Calu3 (cell line): ENCODE measurements around the gene CLEC16A. TPM values are rescaled to one million over a fixed set of nuclear protein-coding genes. Genes with fewer than 3 reads are reported as not detected.
A peak's percentile ranks its signal among the peaks of the same experiment; 100 is the strongest.

Experiments used
- BruUV-seq: library from RNA; stranded (reverse); fragments of 400-500 nt; replicated peaks from 2 replicates; lab custom pipeline; 2021; lab: Mats Ljungman, UMichigan
- CTCF ChIA-PET: fragments of 300-600 bp; sonication (Branson Sonifier 250); formaldehyde crosslinking; loops from one replicate; lab custom pipeline; 2022; ENCODE audit warnings: antibody characterized with exemption; lab: Charles Lee
- DNase-seq: peaks from one replicate; pipeline ENCODE4 v3.0.0; 2022
- H3K27ac Mint-ChIP-seq: one replicate; pipeline ENCODE4 v1.8.0; 2022; ENCODE audit warnings: mixed read lengths; ENCODE audit not compliant: unreplicated experiment
- H3K27me3 Mint-ChIP-seq: one replicate; pipeline ENCODE4 v1.8.0; 2022; ENCODE audit warnings: mixed read lengths; ENCODE audit not compliant: unreplicated experiment
- H3K36me3 Mint-ChIP-seq: one replicate; pipeline ENCODE4 v1.8.0; 2022; ENCODE audit warnings: mild to moderate bottlenecking, moderate library complexity, mixed read lengths; ENCODE audit not compliant: insufficient read depth, unreplicated experiment
- H3K4me1 Mint-ChIP-seq: one replicate; pipeline ENCODE4 v1.8.0; 2022; ENCODE audit warnings: mild to moderate bottlenecking, low read depth, mixed read lengths; ENCODE audit not compliant: unreplicated experiment
- H3K4me3 Mint-ChIP-seq: one replicate; pipeline ENCODE4 v1.8.0; 2022; ENCODE audit warnings: mild to moderate bottlenecking, low read depth, moderate library complexity, mixed read lengths; ENCODE audit not compliant: unreplicated experiment
- H3K9me3 Mint-ChIP-seq: one replicate; pipeline ENCODE4 v1.8.0; 2022; ENCODE audit warnings: low read depth, mixed read lengths; ENCODE audit not compliant: unreplicated experiment
- intact Hi-C: fragments of 100-400 bp; cut with micrococcal nuclease; formaldehyde crosslinking; loops from one replicate; pipeline ENCODE4 v1.10.0; 2022; ENCODE audit not compliant: unreplicated experiment
- total RNA-seq: library from RNA; stranded (reverse); gene quantifications from 2 replicates; pipeline ENCODE4 v1.2.3, GENCODE V29; 2022
- TF ChIP-seq, protein P1 (sequence below): fragments of 200-600 bp; IDR thresholded peaks from one replicate; pipeline ENCODE4 v1.8.0; 2022; ENCODE audit warnings: antibody characterized with exemption; ENCODE audit not compliant: unreplicated experiment

The CLEC16A gene
- total RNA-seq, 1 experiment from 2014 or later, result 33.0 TPM

DNA sequence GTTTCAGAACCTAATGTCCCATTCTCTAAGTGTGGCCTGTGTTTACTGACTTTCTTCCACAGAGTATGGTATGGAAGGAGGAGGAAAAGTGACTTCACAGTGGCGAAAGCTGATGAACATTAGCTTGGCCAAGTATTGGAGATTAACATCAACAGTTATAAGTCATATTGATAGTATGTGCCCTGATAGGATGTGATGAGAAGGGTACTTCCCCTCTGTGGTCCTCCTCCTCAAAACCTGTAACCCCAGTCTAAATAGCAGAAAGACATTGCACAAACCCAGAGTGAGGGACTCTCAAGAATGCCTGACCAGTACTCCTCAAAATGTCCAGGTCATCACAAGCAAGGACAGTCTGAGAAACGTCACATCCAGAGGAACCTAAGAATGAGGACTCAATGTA lies 73.1 kb downstream of the CLEC16A start:
- CTCF ChIA-PET, result interaction anchor here (0.7 to 1.4 kb wide), 2 partner anchors 25 to 63 kb away, joined by 3 to 4 read pairs; no protein-coding TSS in a partner anchor
- no TSS peak for BruUV-seq
- peaks cover 27% of the 10 kb centered on the region for H3K4me1 Mint-ChIP-seq
- intact Hi-C loops, result loop anchor here (2.0 kb wide), 1 partner anchor 25 kb away; no protein-coding TSS in a partner anchor
- no peaks in the 10 kb centered on the region for H3K27me3 Mint-ChIP-seq
- no peak for DNase-seq
- H3K36me3 Mint-ChIP-seq, result peaks cover 12% of the 10 kb centered on the region
- TF ChIP-seq, protein P1, sequence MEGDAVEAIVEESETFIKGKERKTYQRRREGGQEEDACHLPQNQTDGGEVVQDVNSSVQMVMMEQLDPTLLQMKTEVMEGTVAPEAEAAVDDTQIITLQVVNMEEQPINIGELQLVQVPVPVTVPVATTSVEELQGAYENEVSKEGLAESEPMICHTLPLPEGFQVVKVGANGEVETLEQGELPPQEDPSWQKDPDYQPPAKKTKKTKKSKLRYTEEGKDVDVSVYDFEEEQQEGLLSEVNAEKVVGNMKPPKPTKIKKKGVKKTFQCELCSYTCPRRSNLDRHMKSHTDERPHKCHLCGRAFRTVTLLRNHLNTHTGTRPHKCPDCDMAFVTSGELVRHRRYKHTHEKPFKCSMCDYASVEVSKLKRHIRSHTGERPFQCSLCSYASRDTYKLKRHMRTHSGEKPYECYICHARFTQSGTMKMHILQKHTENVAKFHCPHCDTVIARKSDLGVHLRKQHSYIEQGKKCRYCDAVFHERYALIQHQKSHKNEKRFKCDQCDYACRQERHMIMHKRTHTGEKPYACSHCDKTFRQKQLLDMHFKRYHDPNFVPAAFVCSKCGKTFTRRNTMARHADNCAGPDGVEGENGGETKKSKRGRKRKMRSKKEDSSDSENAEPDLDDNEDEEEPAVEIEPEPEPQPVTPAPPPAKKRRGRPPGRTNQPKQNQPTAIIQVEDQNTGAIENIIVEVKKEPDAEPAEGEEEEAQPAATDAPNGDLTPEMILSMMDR, result no peak
- no peak overlapping the region for H3K4me3 Mint-ChIP-seq
- peak overlapping the region; percentile 42 for H3K27ac Mint-ChIP-seq
- H3K9me3 Mint-ChIP-seq, result no peaks in the 10 kb centered on the region

GRCh38 chr16:11020388-11020787 lies 76.0 kb downstream of the CLEC16A start:
- BruUV-seq, result no TSS peak
- no peak overlapping the region for H3K27ac Mint-ChIP-seq
- intact Hi-C loops, result no loop called here

GRCh38 chr16:11020792-11021551 lies 76.6 kb downstream of the CLEC16A start:
- CTCF ChIA-PET, result no interaction called here
- Mint-ChIP-seq H3K4me1 (peaks cover 42% of the 10 kb centered on the region), H3K9me3 (no peaks in the 10 kb centered on the region), H3K27ac (no peak overlapping the region), H3K27me3 (no peaks in the 10 kb centered on the region), H3K4me3 (no peak overlapping the region), H3K36me3 (peaks cover 37% of the 10 kb centered on the region)
- TF ChIP-seq, protein P1, result no peak
- intact Hi-C loops, result no loop called here
- DNase-seq, result no peak
- BruUV-seq, result no TSS peak

More at GRCh38 chr16:11020388-11020787, 76.0 kb downstream of the CLEC16A start:
- CTCF ChIA-PET, result interaction anchor here (0.8 kb wide), 1 partner anchor 8 kb away, joined by 5 read pairs; no protein-coding TSS in a partner anchor
- TF ChIP-seq, protein P1, result no peak
- H3K36me3 Mint-ChIP-seq, result peaks cover 37% of the 10 kb centered on the region
- peaks cover 42% of the 10 kb centered on the region for H3K4me1 Mint-ChIP-seq
- H3K9me3 Mint-ChIP-seq, result no peaks in the 10 kb centered on the region
- H3K27me3 Mint-ChIP-seq, result no peaks in the 10 kb centered on the region
- no peak for DNase-seq
- H3K4me3 Mint-ChIP-seq, result no peak overlapping the region

DNA sequence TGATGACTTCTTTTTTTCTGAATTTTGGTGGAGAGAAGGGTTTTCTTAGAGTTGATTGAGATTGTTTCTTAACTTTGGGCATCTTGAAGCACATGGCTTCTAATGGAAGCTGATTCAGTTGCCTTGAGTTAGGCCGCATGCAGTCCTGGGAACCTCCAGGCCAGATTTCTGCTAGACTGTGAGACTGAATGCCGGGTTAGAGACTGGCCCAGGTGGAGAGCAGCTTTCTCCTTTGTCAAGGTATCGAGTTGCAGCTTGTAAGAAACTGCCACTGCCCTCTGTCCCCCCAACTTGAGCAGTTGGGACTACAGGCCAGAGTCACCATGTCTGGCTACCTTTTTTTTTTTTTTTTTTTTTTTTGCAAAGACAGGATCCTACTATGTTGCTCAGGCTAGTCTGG lies 77.6 kb downstream of the CLEC16A start:
- intact Hi-C loops, result no loop called here
- Mint-ChIP-seq H3K9me3 (no peaks in the 10 kb centered on the region), H3K4me1 (peaks cover 31% of the 10 kb centered on the region), H3K36me3 (peaks cover 31% of the 10 kb centered on the region), H3K27me3 (no peaks in the 10 kb centered on the region), H3K27ac (no peak overlapping the region), H3K4me3 (no peak overlapping the region)
- TF ChIP-seq, protein P1, result no peak
- CTCF ChIA-PET, result no interaction called here
- no peak for DNase-seq
- BruUV-seq, result no TSS peak
